HepG2 (cell line): ENCODE results near the gene SLC35D3. TPM values are rescaled to one million over a fixed set of nuclear protein-coding genes. Genes with fewer than 3 reads are reported as not detected.

Source experiments
- ATAC-seq: fragments of 200-7000 bp; cut with Tn5 transposase; 3 replicates; pipeline ENCODE4 v1.9.1; 2020; ENCODE audit warnings: mild to moderate bottlenecking, moderate library complexity
- BruUV-seq: library from RNA; stranded (reverse); fragments of 400-500 nt; replicated peaks from 2 replicates; lab custom pipeline; 2021; lab: Mats Ljungman, UMichigan
- CTCF ChIA-PET: fragments of 300-600 bp; formaldehyde crosslinking; extraction: SDS; loops from one replicate; lab custom pipeline; 2021; ENCODE audit warnings: low total read pairs, inconsistent platforms, low intra/inter-chr PET ratio; lab: Yijun Ruan, JAX
- POLR2A ChIA-PET: fragments of 350-600 bp; sonication (Branson Sonifier 250); formaldehyde crosslinking; loops from one replicate; lab custom pipeline; 2020; ENCODE audit warnings: antibody characterized with exemption, inconsistent platforms; lab: Yijun Ruan, JAX
- DNase-seq: peaks from one replicate; pipeline ENCODE4 v3.0.0-alpha.2; 2015; ENCODE audit warnings: low spot score
- FAIRE-seq: peaks from 3 replicates; lab custom pipeline; 2011; peaks lifted over from hg19 to GRCh38; lab: Jason Lieb, UNC
- H2AFZ ChIP-seq: one replicate; pipeline ENCODE4 v1.6.1; 2011; ENCODE audit warnings: low read length, inconsistent platforms
- H3K27ac ChIP-seq: fragments of 300-600 bp; 3 replicates; pipeline ENCODE4 v1.8.0; 2011; ENCODE audit warnings: mixed run types, mild to moderate bottlenecking, mixed read lengths, low read length, inconsistent platforms; ENCODE audit not compliant: insufficient read depth; ENCODE audit errors: extremely low read length
- H3K27me3 ChIP-seq, 2 experiments: fragments of 200-600 bp in 1 of 2; 2 replicates in 1 of 2; 3 replicates in 1 of 2; pipeline versions ENCODE4 v1.6.0 to v1.8.0; 2011; ENCODE audit warnings: low read length in 2 of 2, mild to moderate bottlenecking in 2 of 2, moderate library complexity in 2 of 2, inconsistent platforms in 1 of 2; ENCODE audit not compliant: insufficient read depth in 2 of 2, control insufficient read depth in 1 of 2
- H3K36me3 ChIP-seq, 2 experiments: fragments of 200-600 bp in 1 of 2; replicated peaks in 1 of 2; 2 replicates in 1 of 2; 3 replicates in 1 of 2; pipeline versions ENCODE4 v1.5.1 to v1.8.0; 2011; ENCODE audit warnings: low read length in 2 of 2, inconsistent platforms in 1 of 2; ENCODE audit not compliant: insufficient read depth in 2 of 2, control insufficient read depth in 1 of 2
- H3K4me1 ChIP-seq: 2 replicates; pipeline ENCODE4 v1.5.1; 2012; ENCODE audit warnings: low read length, inconsistent platforms; ENCODE audit not compliant: insufficient read depth
- H3K4me2 ChIP-seq: 2 replicates; pipeline ENCODE4 v1.6.0; 2011; ENCODE audit warnings: low read depth, low read length, inconsistent platforms
- H3K4me3 ChIP-seq, 3 experiments: fragments of 200-600 bp in 1 of 3; sonication (generic), shearing (Covaris generic) in 1 of 3; replicated peaks in 1 of 3; 2 replicates each; pipeline ENCODE4 v1.5.1; 2011 to 2016; ENCODE audit warnings: low read length in 3 of 3, inconsistent platforms in 2 of 3, low read depth in 2 of 3, mild to moderate bottlenecking in 2 of 3, control low read depth in 1 of 3, mixed read lengths in 1 of 3; ENCODE audit not compliant: insufficient read depth in 1 of 3
- H3K79me2 ChIP-seq: one replicate; pipeline ENCODE4 v1.6.1; 2011; ENCODE audit warnings: low read length, inconsistent platforms; ENCODE audit not compliant: insufficient read depth
- H3K9ac ChIP-seq: 2 replicates; pipeline ENCODE4 v1.6.0; 2011; ENCODE audit warnings: mild to moderate bottlenecking, low read depth, low read length, inconsistent platforms; ENCODE audit not compliant: insufficient read depth
- H3K9me3 ChIP-seq: 2 replicates; pipeline ENCODE4 v1.5.1; 2012; ENCODE audit warnings: mild to moderate bottlenecking, low read length
- H4K20me1 ChIP-seq: 2 replicates; pipeline ENCODE4 v1.6.0; 2011; ENCODE audit warnings: inconsistent platforms, mild to moderate bottlenecking, low read length, moderate library complexity; ENCODE audit not compliant: insufficient read depth
- AKAP8 ChIP-seq: sonication (generic); formaldehyde crosslinking; IDR thresholded peaks from 2 replicates; pipeline ENCODE4 v1.5.1; 2020; ENCODE audit warnings: mild to moderate bottlenecking, missing genetic modification reagents
- NFYC ChIP-seq: IDR thresholded peaks from 2 replicates; pipeline ENCODE4 v1.6.1; 2016; ENCODE audit warnings: missing genetic modification reagents, missing compliant biosample characterization
- RCOR2 ChIP-seq: IDR thresholded peaks from 2 replicates; pipeline ENCODE4 v1.6.1; 2016; ENCODE audit warnings: missing biosample characterization, missing genetic modification reagents
- RNF2 ChIP-seq: fragments of 450-650 bp; conservative IDR thresholded peaks from 2 replicates; pipeline ENCODE4 v1.6.1; 2016; ENCODE audit warnings: low read depth
- SIX1 ChIP-seq: sonication (generic); formaldehyde crosslinking; IDR thresholded peaks from 2 replicates; pipeline ENCODE4 v1.4.0; 2020; ENCODE audit warnings: missing genetic modification reagents, borderline replicate concordance
- ZNF335 ChIP-seq: sonication (generic); formaldehyde crosslinking; IDR thresholded peaks from 2 replicates; pipeline ENCODE4 v1.4.0; 2020; ENCODE audit warnings: missing genetic modification reagents
- WGBS: methylation state at CpG from one replicate; pipeline ENCODE4 v1.1.6; 2017; ENCODE audit warnings: low lambda C conversion rate; 5-methylcytosine and 5-hydroxymethylcytosine counted together
- in situ Hi-C: cut with HindIII; loops from 2 replicates; pipeline ENCODE4 v1.10.0; 2017; ENCODE audit warnings: low pct_unique_long_range_greater_than_20kb; ENCODE audit not compliant: extremely low pct_ligation_motif_present
- intact Hi-C: fragments of 100-400 bp; cut with micrococcal nuclease; formaldehyde crosslinking; loops from one replicate; pipeline ENCODE4 v1.10.0; 2022; ENCODE audit not compliant: unreplicated experiment
- polyA plus RNA-seq, 8 experiments: library from polyadenylated mRNA; depleted of rRNA in 3 of 8; stranded (reverse) in 7 of 8; unstranded in 1 of 8; fragments of >200 nt; fragmentation: Illumina TruSeq in 4 of 8; extraction: Trizol in 4 of 8; gene quantifications; 2 replicates each; pipeline versions ENCODE4 v1.2.1 to v1.2.3, GENCODE V29; 2011 to 2016; ENCODE audit warnings: low read depth in 4 of 8, missing spikeins in 1 of 8, mixed read lengths in 1 of 8; ENCODE audit not compliant: insufficient read depth in 1 of 8
- total RNA-seq, 5 experiments: library from RNA; depleted of rRNA; stranded (reverse); fragments of >200 nt; fragmentation: Illumina TruSeq; extraction: Trizol; gene quantifications; 2 replicates each; pipeline ENCODE4 v1.2.3, GENCODE V29; 2016; ENCODE audit warnings: low read depth in 1 of 5
- TF ChIP-seq, protein P1 (sequence below): sonication (generic); formaldehyde crosslinking; IDR thresholded peaks from 2 replicates; pipeline ENCODE4 v1.8.1; 2023; ENCODE audit warnings: mild to moderate bottlenecking, missing genetic modification reagents
- TF ChIP-seq, protein P2 (sequence below): sonication (generic); formaldehyde crosslinking; IDR thresholded peaks from 2 replicates; pipeline ENCODE4 v1.4.0; 2020; ENCODE audit warnings: missing genetic modification reagents, borderline replicate concordance
- TF ChIP-seq, protein P3 (sequence below): sonication (generic); formaldehyde crosslinking; IDR thresholded peaks from 2 replicates; pipeline ENCODE4 v1.4.0; 2020; ENCODE audit warnings: missing genetic modification reagents, borderline replicate concordance
- TF ChIP-seq, protein P4 (sequence below): sonication (generic); formaldehyde crosslinking; IDR thresholded peaks from 2 replicates; pipeline ENCODE4 v1.4.0; 2020; ENCODE audit warnings: missing genetic modification reagents, borderline replicate concordance
- TF ChIP-seq, protein P5 (sequence below): IDR thresholded peaks from 2 replicates; pipeline ENCODE4 v1.6.1; 2016; ENCODE audit warnings: mild to moderate bottlenecking

The SLC35D3 gene
- total and polyA plus RNA-seq, 2 of the 13 experiments (the other 11 are each of a cell fraction or from before 2014, with no cell fraction given), result not detected

DNA sequence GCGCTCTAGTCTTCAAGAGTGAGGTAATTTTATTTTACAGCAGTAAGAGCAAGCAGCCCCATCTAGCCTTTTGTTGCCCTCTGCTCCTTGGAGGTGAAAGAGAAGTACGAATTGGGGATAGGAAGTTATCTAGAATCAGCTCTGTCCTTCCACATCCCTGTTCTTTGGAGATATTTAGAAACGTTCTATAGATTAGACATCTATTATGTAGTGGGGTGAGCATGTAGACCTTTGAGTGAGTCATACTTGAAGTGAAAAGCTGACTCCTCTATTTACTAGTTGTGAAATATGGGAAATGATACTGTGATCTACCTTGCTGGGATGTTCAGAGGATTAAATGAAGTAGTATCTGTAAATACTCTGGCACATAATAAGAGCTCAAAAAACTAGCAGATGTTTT lies 36.0 kb upstream of the SLC35D3 start (continued):
- TF ChIP-seq, protein P1, sequence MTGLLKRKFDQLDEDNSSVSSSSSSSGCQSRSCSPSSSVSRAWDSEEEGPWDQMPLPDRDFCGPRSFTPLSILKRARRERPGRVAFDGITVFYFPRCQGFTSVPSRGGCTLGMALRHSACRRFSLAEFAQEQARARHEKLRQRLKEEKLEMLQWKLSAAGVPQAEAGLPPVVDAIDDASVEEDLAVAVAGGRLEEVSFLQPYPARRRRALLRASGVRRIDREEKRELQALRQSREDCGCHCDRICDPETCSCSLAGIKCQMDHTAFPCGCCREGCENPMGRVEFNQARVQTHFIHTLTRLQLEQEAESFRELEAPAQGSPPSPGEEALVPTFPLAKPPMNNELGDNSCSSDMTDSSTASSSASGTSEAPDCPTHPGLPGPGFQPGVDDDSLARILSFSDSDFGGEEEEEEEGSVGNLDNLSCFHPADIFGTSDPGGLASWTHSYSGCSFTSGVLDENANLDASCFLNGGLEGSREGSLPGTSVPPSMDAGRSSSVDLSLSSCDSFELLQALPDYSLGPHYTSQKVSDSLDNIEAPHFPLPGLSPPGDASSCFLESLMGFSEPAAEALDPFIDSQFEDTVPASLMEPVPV (CRISPR knock-in tag), result no peak
- TF ChIP-seq RNF2 (no peak), ZNF335 (no peak), AKAP8 (no peak)
- TF ChIP-seq, protein P2, sequence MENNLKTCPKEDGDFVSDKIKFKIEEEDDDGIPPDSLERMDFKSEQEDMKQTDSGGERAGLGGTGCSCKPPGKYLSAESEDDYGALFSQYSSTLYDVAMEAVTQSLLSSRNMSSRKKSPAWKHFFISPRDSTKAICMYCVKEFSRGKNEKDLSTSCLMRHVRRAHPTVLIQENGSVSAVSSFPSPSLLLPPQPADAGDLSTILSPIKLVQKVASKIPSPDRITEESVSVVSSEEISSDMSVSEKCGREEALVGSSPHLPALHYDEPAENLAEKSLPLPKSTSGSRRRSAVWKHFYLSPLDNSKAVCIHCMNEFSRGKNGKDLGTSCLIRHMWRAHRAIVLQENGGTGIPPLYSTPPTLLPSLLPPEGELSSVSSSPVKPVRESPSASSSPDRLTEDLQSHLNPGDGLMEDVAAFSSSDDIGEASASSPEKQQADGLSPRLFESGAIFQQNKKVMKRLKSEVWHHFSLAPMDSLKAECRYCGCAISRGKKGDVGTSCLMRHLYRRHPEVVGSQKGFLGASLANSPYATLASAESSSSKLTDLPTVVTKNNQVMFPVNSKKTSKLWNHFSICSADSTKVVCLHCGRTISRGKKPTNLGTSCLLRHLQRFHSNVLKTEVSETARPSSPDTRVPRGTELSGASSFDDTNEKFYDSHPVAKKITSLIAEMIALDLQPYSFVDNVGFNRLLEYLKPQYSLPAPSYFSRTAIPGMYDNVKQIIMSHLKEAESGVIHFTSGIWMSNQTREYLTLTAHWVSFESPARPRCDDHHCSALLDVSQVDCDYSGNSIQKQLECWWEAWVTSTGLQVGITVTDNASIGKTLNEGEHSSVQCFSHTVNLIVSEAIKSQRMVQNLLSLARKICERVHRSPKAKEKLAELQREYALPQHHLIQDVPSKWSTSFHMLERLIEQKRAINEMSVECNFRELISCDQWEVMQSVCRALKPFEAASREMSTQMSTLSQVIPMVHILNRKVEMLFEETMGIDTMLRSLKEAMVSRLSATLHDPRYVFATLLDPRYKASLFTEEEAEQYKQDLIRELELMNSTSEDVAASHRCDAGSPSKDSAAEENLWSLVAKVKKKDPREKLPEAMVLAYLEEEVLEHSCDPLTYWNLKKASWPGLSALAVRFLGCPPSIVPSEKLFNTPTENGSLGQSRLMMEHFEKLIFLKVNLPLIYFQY, result no peak

DNA sequence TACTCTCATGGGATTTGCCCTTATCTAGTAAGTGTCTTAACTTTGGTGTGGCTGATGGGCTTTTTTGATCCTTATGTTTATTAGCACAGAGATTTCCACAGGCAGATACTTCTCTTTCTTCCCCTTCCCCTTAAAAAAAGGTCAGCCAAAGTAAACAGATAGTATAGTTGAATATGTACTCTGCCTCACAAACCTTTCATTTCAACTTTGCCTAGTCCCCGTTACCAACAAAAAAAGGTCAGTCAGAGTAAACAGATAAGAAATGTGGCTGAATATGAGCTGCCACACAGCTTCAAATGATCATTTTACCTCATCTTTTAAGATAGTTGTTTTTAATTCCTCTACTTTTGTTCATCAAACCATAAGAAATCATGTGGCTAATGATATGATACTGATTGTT lies 34.1 kb upstream of the SLC35D3 start:
- peak; percentile 87 for DNase-seq
- peak; percentile 79 for ATAC-seq
- ChIA-PET CTCF (no interaction called here), POLR2A (no interaction called here)
- Histone ChIP-seq H4K20me1 (peaks cover 3% of the 10 kb centered on the region; the same call in 1 of the 2 replicates), H3K36me3 (no peaks in the 10 kb centered on the region), H3K27me3 (peaks cover 1 to 48% of the 10 kb centered on the region in 2 experiments), H3K9ac (no peak overlapping the region), H3K4me1 (0 out of 2 replicates have a peak, but pooled peaks cover 6% of the 10 kb centered on the region), H3K27ac (no peak overlapping the region), H3K79me2 (no peaks in the 10 kb centered on the region), H3K9me3 (no peaks in the 10 kb centered on the region), H3K4me3 (no peak overlapping the region), H2AFZ (no peak overlapping the region), H3K4me2 (no peak overlapping the region)
- intact Hi-C loops, result no loop called here
- FAIRE-seq, result peak; percentile 66
- in situ Hi-C loops, result no loop called here
- WGBS, result 0% methylated on average over 1 of the region's 1 CpG
- no TSS peak for BruUV-seq
- TF ChIP-seq, protein P3, sequence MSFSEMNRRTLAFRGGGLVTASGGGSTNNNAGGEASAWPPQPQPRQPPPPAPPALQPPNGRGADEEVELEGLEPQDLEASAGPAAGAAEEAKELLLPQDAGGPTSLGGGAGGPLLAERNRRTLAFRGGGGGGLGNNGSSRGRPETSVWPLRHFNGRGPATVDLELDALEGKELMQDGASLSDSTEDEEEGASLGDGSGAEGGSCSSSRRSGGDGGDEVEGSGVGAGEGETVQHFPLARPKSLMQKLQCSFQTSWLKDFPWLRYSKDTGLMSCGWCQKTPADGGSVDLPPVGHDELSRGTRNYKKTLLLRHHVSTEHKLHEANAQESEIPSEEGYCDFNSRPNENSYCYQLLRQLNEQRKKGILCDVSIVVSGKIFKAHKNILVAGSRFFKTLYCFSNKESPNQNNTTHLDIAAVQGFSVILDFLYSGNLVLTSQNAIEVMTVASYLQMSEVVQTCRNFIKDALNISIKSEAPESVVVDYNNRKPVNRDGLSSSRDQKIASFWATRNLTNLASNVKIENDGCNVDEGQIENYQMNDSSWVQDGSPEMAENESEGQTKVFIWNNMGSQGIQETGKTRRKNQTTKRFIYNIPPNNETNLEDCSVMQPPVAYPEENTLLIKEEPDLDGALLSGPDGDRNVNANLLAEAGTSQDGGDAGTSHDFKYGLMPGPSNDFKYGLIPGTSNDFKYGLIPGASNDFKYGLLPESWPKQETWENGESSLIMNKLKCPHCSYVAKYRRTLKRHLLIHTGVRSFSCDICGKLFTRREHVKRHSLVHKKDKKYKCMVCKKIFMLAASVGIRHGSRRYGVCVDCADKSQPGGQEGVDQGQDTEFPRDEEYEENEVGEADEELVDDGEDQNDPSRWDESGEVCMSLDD, result no peak
- TF ChIP-seq, protein P4, sequence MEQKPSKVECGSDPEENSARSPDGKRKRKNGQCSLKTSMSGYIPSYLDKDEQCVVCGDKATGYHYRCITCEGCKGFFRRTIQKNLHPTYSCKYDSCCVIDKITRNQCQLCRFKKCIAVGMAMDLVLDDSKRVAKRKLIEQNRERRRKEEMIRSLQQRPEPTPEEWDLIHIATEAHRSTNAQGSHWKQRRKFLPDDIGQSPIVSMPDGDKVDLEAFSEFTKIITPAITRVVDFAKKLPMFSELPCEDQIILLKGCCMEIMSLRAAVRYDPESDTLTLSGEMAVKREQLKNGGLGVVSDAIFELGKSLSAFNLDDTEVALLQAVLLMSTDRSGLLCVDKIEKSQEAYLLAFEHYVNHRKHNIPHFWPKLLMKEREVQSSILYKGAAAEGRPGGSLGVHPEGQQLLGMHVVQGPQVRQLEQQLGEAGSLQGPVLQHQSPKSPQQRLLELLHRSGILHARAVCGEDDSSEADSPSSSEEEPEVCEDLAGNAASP (CRISPR knock-in tag), result peak; percentile 39; the same call in 1 of the 2 replicates
- TF ChIP-seq, protein P5, sequence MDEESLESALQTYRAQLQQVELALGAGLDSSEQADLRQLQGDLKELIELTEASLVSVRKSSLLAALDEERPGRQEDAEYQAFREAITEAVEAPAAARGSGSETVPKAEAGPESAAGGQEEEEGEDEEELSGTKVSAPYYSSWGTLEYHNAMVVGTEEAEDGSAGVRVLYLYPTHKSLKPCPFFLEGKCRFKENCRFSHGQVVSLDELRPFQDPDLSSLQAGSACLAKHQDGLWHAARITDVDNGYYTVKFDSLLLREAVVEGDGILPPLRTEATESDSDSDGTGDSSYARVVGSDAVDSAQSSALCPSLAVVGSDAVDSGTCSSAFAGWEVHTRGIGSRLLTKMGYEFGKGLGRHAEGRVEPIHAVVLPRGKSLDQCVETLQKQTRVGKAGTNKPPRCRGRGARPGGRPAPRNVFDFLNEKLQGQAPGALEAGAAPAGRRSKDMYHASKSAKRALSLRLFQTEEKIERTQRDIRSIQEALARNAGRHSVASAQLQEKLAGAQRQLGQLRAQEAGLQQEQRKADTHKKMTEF (CRISPR knock-in tag), result peak; percentile 70
- peak; percentile 83 for TF ChIP-seq SIX1 (CRISPR knock-in tag)
- TF ChIP-seq NFYC (CRISPR knock-in tag), result no peak
- peak; percentile 73; the same call in 1 of the 2 replicates for TF ChIP-seq RCOR2 (CRISPR knock-in tag)
